ENCODE measurements around the gene ZNF429.
"Not testable (repeated sequence)": the region's sequence is repeated elsewhere in the genome, so short reads cannot be mapped to it uniquely, and the experiment has no call there.

ZNF429 gene

GRCh38 chr19:21519488-21519887, 14.1 kb downstream of the ZNF429 start:
- DNase-seq: no peak

DNA sequence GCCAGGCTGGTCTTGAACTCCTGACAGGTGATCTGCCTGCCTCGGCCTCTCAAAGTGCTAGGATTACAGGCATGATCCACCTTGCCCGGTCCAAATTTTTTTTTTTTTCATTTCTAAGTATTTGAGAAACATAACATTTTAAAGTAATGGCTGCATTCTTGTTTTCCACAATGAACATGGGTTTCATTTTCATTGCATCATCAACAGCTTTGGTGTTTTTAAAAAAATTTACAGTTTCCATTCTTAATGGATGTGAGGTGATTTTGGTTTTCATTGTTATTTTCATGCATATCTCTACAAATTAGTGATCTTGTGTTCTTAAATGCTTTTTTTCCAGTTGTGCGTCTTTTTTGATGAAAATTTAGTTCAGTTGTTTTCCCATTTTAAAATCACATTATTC, 27.5 kb downstream of the ZNF429 start:
- DNase-seq: no peak

DNA sequence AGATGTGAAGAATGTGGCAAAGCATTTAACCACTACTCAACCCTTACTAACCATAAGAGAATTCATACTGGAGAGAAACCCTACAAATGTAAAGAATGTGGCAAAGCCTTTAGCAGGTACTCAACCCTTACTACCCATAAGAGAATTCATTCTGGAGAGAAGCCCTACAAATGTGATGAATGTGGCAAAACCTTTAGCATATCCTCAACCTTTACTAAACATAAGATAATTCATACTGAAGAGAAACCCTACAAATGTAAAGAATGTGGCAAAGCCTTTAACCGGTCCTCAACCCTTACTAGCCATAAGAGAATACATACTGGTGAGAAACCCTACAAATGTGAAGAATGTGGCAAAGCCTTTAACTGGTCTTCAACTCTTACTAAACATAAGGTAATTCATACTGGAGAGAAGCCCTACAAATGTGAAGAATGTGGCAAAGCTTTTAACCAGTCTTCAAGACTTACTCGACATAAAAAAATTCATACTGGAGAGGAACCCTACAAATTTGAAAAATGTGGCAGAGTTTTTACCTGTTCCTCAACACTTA, 31.4 kb downstream of the ZNF429 start:
- DNase-seq: not testable (repeated sequence)

DNA sequence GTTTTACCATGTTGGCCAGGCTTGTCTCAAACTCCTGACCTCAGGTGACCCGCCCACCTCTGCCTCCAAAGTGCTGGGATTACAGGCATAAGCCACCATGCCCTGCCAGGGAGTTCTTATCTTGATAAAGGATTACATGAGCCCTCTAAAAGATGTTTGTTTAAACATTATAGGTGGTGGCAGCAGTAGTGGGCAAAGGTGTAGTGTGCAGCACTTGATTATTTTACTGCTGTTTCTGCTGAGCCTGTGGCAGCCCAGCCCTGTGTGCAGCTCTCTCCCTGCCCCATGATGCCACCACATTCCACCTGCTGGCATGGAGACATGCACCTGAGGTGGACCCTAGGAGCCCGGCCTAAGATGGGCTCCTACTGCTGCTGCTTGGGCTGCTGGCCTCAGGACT, 54.0 kb downstream of the ZNF429 start:
- no peak for DNase-seq

DNA sequence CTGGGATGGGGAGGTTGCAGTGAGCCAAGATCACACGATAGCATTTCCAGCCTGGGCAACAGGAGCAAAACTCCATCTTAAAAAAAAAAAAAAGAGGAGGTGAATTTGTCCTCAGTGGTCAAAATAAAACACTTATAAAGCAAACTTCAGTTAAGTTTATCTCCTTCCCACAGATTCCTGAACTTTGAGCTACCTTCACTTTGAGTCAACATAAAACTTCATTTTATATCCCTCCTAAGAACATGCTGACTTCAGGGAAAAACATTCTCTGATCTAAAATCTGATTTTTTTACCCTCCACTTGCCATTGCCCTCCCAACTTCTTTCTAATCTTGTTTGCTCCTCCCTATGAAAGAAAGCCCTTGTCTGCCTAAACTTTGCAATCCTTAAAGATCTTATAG, 59.0 kb downstream of the ZNF429 start:
- DNase-seq: no peak

DNA sequence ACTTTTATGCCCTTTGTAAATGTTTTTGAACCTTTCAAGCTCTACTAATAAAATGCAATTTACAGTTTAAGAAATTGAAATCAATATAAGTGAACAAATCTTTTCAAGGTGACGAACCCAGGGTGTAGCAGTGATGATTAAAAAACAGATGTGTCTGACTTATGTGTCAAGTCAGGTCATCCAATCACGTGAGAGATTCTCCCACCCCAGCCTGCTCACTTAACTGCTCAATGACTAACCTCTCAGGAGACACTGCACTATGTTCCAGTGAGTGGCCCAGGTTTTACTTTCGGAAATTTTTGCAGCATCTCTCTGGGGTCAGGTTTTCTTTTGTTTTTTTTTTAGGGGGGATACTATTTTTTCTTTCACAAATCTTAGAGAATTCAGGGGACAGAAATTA, 60.7 kb downstream of the ZNF429 start:
- no peak for DNase-seq

- DNase-seq: not testable (repeated sequence)
Observed at GRCh38 chr19:21567806-21568205, 62.4 kb downstream of the ZNF429 start.

DNA sequence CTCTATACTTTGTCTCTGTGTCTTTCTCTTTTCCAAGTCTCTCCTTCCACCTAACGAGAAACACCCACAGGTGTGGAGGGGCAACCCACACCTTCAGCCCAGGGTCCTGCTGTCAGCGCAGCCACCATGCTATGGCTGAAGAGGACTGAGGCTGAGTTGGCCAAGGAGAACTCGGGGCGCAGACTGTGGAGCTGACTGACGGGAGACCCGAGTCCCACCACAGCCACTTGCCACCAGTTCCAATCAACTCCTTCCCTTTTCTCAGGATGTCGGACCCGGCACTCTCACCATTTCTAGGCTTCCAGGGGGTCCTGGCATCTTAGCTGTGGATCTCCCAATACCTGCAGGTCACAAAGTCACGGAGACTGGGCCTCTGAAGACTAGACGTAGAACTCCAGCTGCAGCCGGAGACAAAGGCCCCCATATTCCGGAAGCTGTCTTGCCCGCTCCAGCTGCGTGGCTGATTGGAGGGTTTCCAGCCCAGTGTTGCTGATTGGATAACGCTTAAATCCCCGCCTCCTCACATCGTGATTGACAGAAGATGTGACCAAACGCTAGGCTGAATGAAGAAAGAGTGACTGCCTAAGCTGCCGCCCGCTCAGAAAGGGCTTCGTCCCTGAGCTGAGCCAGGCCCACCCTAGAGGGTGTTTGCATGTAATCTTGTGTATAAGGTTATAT, 63.6 kb downstream of the ZNF429 start:
- peak; percentile 91 for DNase-seq

GRCh38 chr19:21569494-21569865, 64.1 kb downstream of the ZNF429 start:
- DNase-seq: no peak

DNA sequence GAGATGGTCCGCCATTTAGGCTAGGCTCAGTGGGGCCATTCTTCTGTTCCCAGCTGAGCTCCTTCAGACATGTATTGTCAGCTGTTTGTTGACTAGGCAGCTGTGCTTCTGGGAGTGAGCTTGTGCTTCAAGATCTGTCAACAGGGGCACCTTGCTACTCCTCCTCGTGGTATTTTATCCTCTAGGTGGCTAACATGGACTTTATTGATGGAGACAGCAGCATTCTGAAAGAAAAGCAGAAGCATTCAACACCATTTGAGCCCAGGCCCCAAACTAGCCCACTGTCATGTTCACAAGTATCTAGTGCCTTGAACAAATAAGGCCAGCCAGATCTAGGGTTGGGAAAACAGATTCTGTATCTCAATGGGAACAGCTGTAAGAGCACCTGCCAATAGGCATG, 65.9 kb downstream of the ZNF429 start:
- no peak for DNase-seq

GRCh38 chr19:21574607-21575006, 69.2 kb downstream of the ZNF429 start:
- no peak for DNase-seq

- no peak for DNase-seq
Observed at GRCh38 chr19:21576481-21576880, 71.1 kb downstream of the ZNF429 start.

DNA sequence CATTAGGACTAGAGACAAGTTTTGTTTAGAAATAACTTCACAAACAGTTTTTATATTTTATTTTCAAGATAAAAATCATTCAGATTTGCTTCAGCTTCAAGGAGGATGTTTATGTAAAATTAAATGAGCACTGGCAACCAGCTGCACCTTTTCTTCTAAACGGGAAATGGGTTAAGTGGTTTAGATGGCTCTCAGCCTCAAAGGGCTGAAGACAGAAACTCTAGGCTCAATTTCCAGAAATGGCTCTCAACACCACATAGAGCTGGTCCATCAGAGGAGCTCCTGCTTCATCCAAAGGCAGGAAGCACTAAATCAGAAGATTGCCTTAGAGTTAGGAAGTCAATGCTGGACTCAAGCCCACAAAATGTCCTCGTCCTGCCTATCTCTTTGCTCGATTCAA, 74.7 kb downstream of the ZNF429 start:
- DNase-seq: no peak

GRCh38 chr19:21580818-21581217, 75.4 kb downstream of the ZNF429 start:
- no peak for DNase-seq

GRCh38 chr19:21581646-21582240, 76.3 kb downstream of the ZNF429 start:
- DNase-seq: no peak

- DNase-seq: no peak
Observed at GRCh38 chr19:21584537-21584936, 79.1 kb downstream of the ZNF429 start.

DNA sequence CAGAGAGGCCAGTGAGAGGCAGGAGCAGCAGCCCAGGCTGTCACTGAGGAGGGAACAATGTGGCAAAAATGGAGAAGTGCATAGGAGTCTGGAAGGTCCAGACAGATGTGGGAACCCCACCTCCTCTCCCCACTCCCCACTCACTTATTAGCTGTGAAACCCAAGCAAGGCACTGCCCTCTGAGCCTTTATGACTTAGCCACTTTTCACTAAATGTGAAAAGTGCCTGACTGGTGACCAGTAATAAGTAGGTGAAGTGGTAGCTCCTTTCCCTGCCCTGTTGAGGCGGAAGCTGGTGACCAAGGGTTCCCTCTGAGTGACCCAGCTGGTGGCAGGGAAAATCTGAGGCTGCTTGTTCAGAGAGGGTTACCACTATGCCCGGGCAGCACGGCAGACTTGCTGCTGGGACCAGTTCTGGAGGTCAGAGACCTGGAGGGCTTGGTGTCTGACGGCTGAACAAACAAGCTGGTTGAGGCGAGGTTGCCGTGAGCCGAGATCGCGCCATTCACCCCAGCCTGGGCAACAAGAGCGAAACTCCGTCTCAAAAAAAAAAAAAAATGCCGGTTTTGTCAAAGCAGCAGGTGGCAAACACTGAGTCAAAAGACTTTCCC, 80.0 kb downstream of the ZNF429 start:
- DNase-seq: no peak

GRCh38 chr19:21586311-21587116, 81.1 kb downstream of the ZNF429 start:
- no peak for DNase-seq

DNA sequence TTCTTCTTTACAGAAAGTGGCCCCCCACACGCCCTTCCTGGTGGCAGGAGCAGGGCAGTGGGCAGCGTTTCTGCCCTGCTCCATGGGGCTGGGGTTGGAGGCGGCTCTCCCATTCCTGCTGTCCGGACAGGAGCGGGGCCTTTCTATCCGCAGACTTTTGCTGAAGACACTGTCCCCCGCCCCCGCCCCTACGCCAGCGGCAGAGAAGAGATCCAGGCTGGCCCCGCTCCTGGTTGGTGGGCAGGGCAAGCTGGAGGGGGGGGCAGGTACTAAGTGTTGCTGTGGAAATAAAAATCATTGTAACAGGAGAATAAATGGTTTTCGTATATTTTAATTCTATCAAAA, 81.7 kb downstream of the ZNF429 start:
- DNase-seq: no peak

DNA sequence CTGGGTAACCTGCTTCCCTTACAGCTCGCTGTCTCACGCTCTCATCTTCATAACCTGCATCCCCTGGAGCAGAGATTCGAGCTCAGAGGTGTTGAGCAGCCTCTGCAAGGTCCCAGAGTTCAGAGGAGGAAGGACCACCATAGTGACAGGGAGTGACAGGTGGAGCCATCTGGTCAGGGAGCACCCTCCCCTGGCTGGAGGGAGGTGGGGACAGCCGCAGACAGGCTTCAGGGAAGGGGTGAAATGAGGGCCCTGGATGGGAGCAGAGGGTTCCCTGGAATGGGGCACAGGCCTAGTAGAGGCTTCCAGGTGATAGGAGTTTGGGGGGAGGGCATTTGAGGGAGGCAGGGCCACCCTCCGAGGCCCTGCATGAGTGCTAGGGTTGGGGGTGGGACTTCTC, 82.1 kb downstream of the ZNF429 start:
- no peak for DNase-seq

- DNase-seq: no peak
Observed at GRCh38 chr19:21588065-21588601, 82.7 kb downstream of the ZNF429 start.

DNA sequence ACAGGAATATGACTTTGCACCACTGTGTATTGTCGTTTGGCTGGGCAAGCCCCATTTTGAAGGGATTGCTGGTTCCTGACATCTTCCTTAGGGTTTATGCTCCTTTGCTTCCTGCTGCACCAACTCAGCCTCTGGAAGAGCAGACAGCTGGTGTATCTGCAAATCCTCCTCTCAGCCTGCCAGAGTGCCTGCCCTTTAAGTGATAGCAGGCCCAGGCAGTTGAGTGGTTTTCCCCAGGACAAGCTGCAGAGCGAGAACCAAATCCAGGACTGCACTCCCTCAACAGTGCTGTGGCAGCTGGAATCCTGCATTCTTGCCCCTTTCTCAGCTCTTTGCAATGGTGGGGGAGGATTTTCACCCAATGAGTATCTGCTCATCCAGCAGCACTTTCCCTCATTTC, 85.5 kb downstream of the ZNF429 start:
- DNase-seq: no peak

DNA sequence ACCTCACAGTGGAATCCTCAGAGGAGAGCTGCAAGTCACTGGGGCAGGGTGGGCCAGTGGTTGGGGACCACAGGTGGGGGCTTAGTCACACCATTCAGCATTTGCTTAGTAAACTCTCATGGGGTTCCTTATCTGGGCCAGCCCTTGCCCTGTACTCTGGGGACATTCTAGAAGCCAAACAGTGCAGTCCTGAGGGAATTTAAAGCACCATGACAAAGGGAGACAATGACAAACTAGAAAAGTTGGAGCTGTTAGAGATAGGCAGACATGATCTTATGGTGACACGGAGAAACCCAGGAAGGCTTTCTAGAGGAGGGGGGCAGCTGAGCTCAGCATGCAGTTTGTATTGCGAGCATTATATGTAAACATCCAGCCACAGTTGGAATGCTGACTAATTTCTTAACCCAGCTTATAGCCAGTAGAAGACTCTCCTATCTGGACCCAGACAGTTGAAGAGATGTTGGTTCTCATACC, 87.6 kb downstream of the ZNF429 start:
- DNase-seq: no peak

Measured in NCI-H510A (cell line).